WTC11 (cell line): ENCODE measurements around the gene FAM20B. TPM values are rescaled to one million over a fixed set of nuclear protein-coding genes. Genes with fewer than 3 reads are reported as not detected.
A peak's percentile ranks its signal among the peaks of the same experiment; 100 is the strongest.
"Not testable (repeated sequence)": the region's sequence is repeated elsewhere in the genome, so short reads cannot be mapped to it uniquely, and the experiment has no call there.

ENCODE experiments used
- ATAC-seq: fragments of 200-7000 bp; cut with Tn5 transposase; 2 replicates; pipeline ENCODE4 v1.10.0; 2021; ENCODE audit warnings: mild to moderate bottlenecking, moderate library complexity
- Bru-seq: library from RNA; stranded (reverse); fragments of 400-500 nt; gene quantifications from one replicate; lab custom pipeline; 2021; lab: Mats Ljungman, UMichigan
- CTCF ChIA-PET: fragments of 300-600 bp; sonication (Branson Sonifier 250); formaldehyde crosslinking; loops from one replicate; lab custom pipeline; 2021; ENCODE audit warnings: antibody characterized with exemption; lab: Charles Lee
- POLR2A ChIA-PET: fragments of 350-600 bp; sonication (Branson Sonifier 250); formaldehyde crosslinking; loops from one replicate; lab custom pipeline; 2021; ENCODE audit warnings: antibody characterized with exemption; lab: Charles Lee
- DNase-seq: peaks from one replicate; pipeline ENCODE4 v3.0.0; 2021; ENCODE audit warnings: low spot score
- H3K27ac Mint-ChIP-seq: 2 replicates; pipeline ENCODE4 v1.8.0; 2021; ENCODE audit warnings: mixed read lengths
- H3K27me3 Mint-ChIP-seq: 2 replicates; pipeline ENCODE4 v1.8.0; 2021; ENCODE audit warnings: low read depth, mild to moderate bottlenecking, moderate library complexity, mixed read lengths
- H3K36me3 Mint-ChIP-seq: 2 replicates; pipeline ENCODE4 v1.8.0; 2021; ENCODE audit warnings: mixed read lengths
- H3K4me1 Mint-ChIP-seq: 2 replicates; pipeline ENCODE4 v1.8.0; 2022; ENCODE audit warnings: mixed read lengths
- H3K4me3 Mint-ChIP-seq: 2 replicates; pipeline ENCODE4 v1.8.0; 2021; ENCODE audit warnings: mild to moderate bottlenecking, moderate library complexity, mixed read lengths
- H3K9me3 Mint-ChIP-seq: 2 replicates; pipeline ENCODE4 v1.8.0; 2021; ENCODE audit warnings: mixed read lengths
- ESRRA ChIP-seq: sonication (generic); formaldehyde crosslinking; IDR thresholded peaks from 2 replicates; pipeline ENCODE4 v1.8.1; 2022; ENCODE audit warnings: mild to moderate bottlenecking, missing genetic modification reagents, borderline replicate concordance
- FOXJ3 ChIP-seq: sonication (generic); formaldehyde crosslinking; IDR thresholded peaks from 2 replicates; pipeline ENCODE4 v1.9.0; 2021; ENCODE audit warnings: missing genetic modification reagents, mild to moderate bottlenecking, borderline replicate concordance
- GRHL2 ChIP-seq: fragments of 250-450 bp; sonication (Bioruptor Pico); IDR thresholded peaks from 2 replicates; pipeline ENCODE4 v1.8.0; 2022; ENCODE audit warnings: mild to moderate bottlenecking, moderate library complexity; ENCODE audit not compliant: insufficient replicate concordance, severe bottlenecking
- NFYB ChIP-seq: sonication (generic); formaldehyde crosslinking; conservative IDR thresholded peaks from 2 replicates; pipeline ENCODE4 v1.8.0; 2022; ENCODE audit warnings: low read depth, missing genetic modification reagents
- NR1H2 ChIP-seq: sonication (generic); formaldehyde crosslinking; IDR thresholded peaks from 2 replicates; pipeline ENCODE4 v1.9.0; 2021; ENCODE audit warnings: mild to moderate bottlenecking, moderate library complexity, missing genetic modification reagents
- SP1 ChIP-seq: sonication (generic); formaldehyde crosslinking; conservative IDR thresholded peaks from 2 replicates; pipeline ENCODE4 v1.8.1; 2022; ENCODE audit warnings: missing genetic modification reagents
- TP53 ChIP-seq: sonication (generic); formaldehyde crosslinking; IDR thresholded peaks from 2 replicates; pipeline ENCODE4 v1.8.1; 2023; ENCODE audit warnings: mild to moderate bottlenecking, missing genetic modification reagents
- ZNF232 ChIP-seq: sonication (generic); formaldehyde crosslinking; IDR thresholded peaks from 2 replicates; pipeline ENCODE4 v1.8.0; 2022; ENCODE audit warnings: mild to moderate bottlenecking, missing genetic modification reagents
- ZNF263 ChIP-seq: sonication (generic); formaldehyde crosslinking; IDR thresholded peaks from 2 replicates; pipeline ENCODE4 v1.8.1; 2022; ENCODE audit warnings: low read depth, mild to moderate bottlenecking, moderate library complexity, missing genetic modification reagents
- long read RNA-seq, 3 experiments: library from RNA in 1 of 3; library from capped mRNA in 1 of 3; library from polyadenylated mRNA in 1 of 3; unstranded in 2 of 3; stranded (forward) in 1 of 3; transcript quantifications; one replicate each; pipeline ENCODE4 v2.0.0, GENCODE V29; 2021
- total RNA-seq: library from RNA; stranded (reverse); gene quantifications from 3 replicates; pipeline ENCODE4 v1.2.3, GENCODE V29; 2021
- TF ChIP-seq, protein P1 (sequence below): sonication (generic); formaldehyde crosslinking; IDR thresholded peaks from 2 replicates; pipeline ENCODE4 v1.8.0; 2022; ENCODE audit warnings: mild to moderate bottlenecking, missing genetic modification reagents
- TF ChIP-seq, protein P2 (sequence below): fragments of 250-450 bp; sonication (Bioruptor Pico); IDR thresholded peaks from 2 replicates; pipeline ENCODE4 v1.9.0; 2021; ENCODE audit warnings: moderate library complexity, mild to moderate bottlenecking, inconsistent platforms, borderline replicate concordance
- TF ChIP-seq, protein P3 (sequence below): sonication (generic); formaldehyde crosslinking; IDR thresholded peaks from 2 replicates; pipeline ENCODE4 v1.8.1; 2022; ENCODE audit warnings: low read depth, missing genetic modification reagents, borderline replicate concordance

The FAM20B gene, protein sequence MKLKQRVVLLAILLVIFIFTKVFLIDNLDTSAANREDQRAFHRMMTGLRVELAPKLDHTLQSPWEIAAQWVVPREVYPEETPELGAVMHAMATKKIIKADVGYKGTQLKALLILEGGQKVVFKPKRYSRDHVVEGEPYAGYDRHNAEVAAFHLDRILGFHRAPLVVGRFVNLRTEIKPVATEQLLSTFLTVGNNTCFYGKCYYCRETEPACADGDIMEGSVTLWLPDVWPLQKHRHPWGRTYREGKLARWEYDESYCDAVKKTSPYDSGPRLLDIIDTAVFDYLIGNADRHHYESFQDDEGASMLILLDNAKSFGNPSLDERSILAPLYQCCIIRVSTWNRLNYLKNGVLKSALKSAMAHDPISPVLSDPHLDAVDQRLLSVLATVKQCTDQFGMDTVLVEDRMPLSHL
- 36.1 to 37.6 TPM (median 36.7 TPM) in 3 replicates for total RNA-seq
- Bru-seq, nascent RNA: percentile 71 among the genes with signal in this experiment
- long read RNA-seq, experiment 1, full-length matches to known transcripts: 15 of 56 reads
- long read RNA-seq, experiment 1, partial matches to known transcripts: 26 of 56 reads
- long read RNA-seq, experiment 1, other reads (novel, unspliced or antisense): 15 of 56 reads
- long read RNA-seq, experiment 2, full-length matches to known transcripts: 2 of 54 reads
- long read RNA-seq, experiment 2, partial matches to known transcripts: 0 of 54 reads
- long read RNA-seq, experiment 2, other reads (novel, unspliced or antisense): 52 of 54 reads
- long read RNA-seq, experiment 3, partial matches to known transcripts: 0 of 3 reads
- long read RNA-seq, experiment 3, other reads (novel, unspliced or antisense): 3 of 3 reads

GRCh38 chr1:179025125-179025974 lies at the start of gene FAM20B:
FAM20B (plus strand) TSS chr1:179025894; CDS start chr1:179043848, 17,954 bp downstream.
- POLR2A ChIA-PET: interaction anchor here (0.6 kb wide), 1 partner anchor 432 kb away, joined by 4 read pairs; no protein-coding TSS in a partner anchor
- peak; percentile 95 for DNase-seq
- Mint-ChIP-seq H3K4me3 (peak within 1 kb of the TSS; percentile 91), H3K27ac (peak within 1 kb of the TSS; percentile 97), H3K4me1 (peaks cover 44% of the 10 kb centered on the region), H3K27me3 (peaks cover 6% of the 10 kb centered on the region), H3K9me3 (no peaks in the 10 kb centered on the region), H3K36me3 (no peaks in the 10 kb centered on the region)
- ATAC-seq: peak; percentile 87
- TF ChIP-seq NFYB (CRISPR knock-in tag): peak; percentile 23; the same call in 1 of the 2 replicates
- peak; percentile 66 for TF ChIP-seq SP1 (CRISPR knock-in tag)
- TF ChIP-seq, protein P1, sequence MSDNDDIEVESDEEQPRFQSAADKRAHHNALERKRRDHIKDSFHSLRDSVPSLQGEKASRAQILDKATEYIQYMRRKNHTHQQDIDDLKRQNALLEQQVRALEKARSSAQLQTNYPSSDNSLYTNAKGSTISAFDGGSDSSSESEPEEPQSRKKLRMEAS (CRISPR knock-in tag): no peak
- CTCF ChIA-PET: no interaction called here

DNA sequence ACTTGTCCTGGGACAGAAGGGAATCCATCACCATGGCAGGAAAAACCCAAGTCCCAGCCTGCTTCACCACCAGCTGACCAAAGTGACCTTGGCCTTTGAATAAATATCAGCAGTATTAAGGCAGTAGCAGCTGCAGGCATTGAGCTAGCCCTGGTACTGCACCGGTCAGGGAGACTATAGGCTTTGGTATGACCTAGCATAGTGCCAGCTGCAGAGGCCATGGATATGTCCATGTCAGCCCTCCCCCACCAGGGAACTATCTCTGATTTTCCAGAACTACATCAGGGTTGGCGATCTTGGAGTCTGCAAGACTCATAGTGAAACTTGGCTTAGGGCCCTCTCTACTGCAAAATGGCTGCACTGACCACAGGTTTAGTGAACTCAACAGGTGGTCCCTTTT lies 49.2 kb upstream of the FAM20B start:
- peaks cover 20% of the 10 kb centered on the region for H3K36me3 Mint-ChIP-seq
- ATAC-seq (no peak), DNase-seq (no peak)
- TF ChIP-seq FOXJ3 (CRISPR knock-in tag) (no peak), ZNF263 (no peak), TP53 (no peak), GRHL2 (CRISPR knock-in tag) (no peak), NR1H2 (CRISPR knock-in tag) (no peak), ESRRA (CRISPR knock-in tag) (no peak)
- no peak overlapping the region for H3K27ac Mint-ChIP-seq
- peaks cover 53% of the 10 kb centered on the region for H3K9me3 Mint-ChIP-seq
- H3K4me1 Mint-ChIP-seq: peaks cover 14% of the 10 kb centered on the region
- POLR2A ChIA-PET: no interaction called here
- CTCF ChIA-PET: interaction anchor here (1.8 kb wide), 1 partner anchor 26 kb away, joined by 9 read pairs; no protein-coding TSS in a partner anchor
- H3K27me3 Mint-ChIP-seq: no peaks in the 10 kb centered on the region; the same call in 1 of the 2 replicates
- no peak overlapping the region for H3K4me3 Mint-ChIP-seq

DNA sequence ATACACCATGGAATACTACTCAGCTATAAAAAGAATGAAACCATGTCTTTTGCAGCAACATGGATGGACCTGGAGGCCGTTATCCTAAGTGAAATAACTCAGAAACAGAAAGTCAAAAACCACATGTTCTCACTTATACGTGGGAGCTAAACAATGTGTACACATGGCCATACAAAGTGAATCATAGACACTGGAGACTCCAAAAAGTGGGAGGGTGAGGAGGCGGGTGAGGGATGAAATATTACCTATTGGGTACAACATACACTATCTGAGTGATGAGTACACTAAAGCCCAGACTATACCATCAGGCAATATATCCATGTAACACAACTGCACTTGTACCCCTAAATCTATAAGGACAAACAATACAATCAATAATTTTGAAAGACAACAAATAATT lies 39.5 kb upstream of the FAM20B start:
- no peak for ATAC-seq
- no peaks in the 10 kb centered on the region for H3K4me1 Mint-ChIP-seq
- CTCF ChIA-PET: interaction anchor here (0.8 kb wide), 1 partner anchor 16 kb away, joined by 5 read pairs; no protein-coding TSS in a partner anchor
- no peak overlapping the region for H3K27ac Mint-ChIP-seq
- no peaks in the 10 kb centered on the region for H3K36me3 Mint-ChIP-seq
- POLR2A ChIA-PET: no interaction called here
- peaks cover 8% of the 10 kb centered on the region for H3K9me3 Mint-ChIP-seq
- H3K4me3 Mint-ChIP-seq: no peak overlapping the region
- DNase-seq: no peak
- TF ChIP-seq, protein P2, sequence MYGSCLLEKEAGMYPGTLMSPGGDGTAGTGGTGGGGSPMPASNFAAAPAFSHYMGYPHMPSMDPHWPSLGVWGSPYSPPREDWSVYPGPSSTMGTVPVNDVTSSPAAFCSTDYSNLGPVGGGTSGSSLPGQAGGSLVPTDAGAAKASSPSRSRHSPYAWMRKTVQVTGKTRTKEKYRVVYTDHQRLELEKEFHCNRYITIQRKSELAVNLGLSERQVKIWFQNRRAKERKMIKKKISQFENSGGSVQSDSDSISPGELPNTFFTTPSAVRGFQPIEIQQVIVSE (CRISPR knock-in tag): no peak
- TF ChIP-seq, protein P3, sequence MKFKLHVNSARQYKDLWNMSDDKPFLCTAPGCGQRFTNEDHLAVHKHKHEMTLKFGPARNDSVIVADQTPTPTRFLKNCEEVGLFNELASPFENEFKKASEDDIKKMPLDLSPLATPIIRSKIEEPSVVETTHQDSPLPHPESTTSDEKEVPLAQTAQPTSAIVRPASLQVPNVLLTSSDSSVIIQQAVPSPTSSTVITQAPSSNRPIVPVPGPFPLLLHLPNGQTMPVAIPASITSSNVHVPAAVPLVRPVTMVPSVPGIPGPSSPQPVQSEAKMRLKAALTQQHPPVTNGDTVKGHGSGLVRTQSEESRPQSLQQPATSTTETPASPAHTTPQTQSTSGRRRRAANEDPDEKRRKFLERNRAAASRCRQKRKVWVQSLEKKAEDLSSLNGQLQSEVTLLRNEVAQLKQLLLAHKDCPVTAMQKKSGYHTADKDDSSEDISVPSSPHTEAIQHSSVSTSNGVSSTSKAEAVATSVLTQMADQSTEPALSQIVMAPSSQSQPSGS (CRISPR knock-in tag): no peak
- TF ChIP-seq TP53 (no peak), ZNF232 (CRISPR knock-in tag) (no peak)
- H3K27me3 Mint-ChIP-seq: no peaks in the 10 kb centered on the region

DNA sequence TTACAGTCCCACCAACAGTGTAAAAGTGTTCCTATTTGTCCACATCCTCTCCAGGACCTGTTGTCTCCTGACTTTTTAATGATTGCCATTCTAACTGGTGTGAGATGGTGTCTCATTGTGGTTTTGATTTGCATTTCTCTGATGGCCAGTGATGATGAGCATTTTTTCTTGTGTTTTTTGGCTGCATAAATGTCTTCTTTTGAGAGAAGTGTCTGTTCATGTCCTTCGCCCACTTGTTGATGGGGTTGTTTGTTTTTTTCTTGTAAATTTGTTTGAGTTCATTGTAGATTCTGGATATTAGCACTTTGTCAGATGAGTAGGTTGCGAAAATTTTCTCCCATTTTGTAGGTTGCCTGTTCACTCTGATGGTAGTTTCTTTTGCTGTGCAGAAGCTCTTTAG lies 37.5 kb upstream of the FAM20B start:
- H3K4me3 Mint-ChIP-seq, H3K36me3 Mint-ChIP-seq, H3K27me3 Mint-ChIP-seq, POLR2A ChIA-PET, H3K4me1 Mint-ChIP-seq, ATAC-seq, DNase-seq, H3K27ac Mint-ChIP-seq, CTCF ChIA-PET: not testable (repeated sequence)
- H3K9me3 Mint-ChIP-seq: peaks cover 14% of the 10 kb centered on the region
